Parathyroid adenoma (tissue), 2 donors: ENCODE results near the gene ECT2.
"Not testable (repeated sequence)": the region's sequence is repeated elsewhere in the genome, so short reads cannot be mapped to it uniquely, and the experiment has no call there.

Experiments used
- H2AFZ ChIP-seq: fragments of 300-600 bp; sonication (generic); one replicate; pipeline ENCODE4 v1.7.0; 2017; ENCODE audit warnings: antibody characterized with exemption, mild to moderate bottlenecking
- H3K27ac ChIP-seq: fragments of 300-600 bp; sonication (generic); one replicate; pipeline ENCODE4 v1.7.0; 2017
- H3K27me3 ChIP-seq: fragments of 300-600 bp; sonication (generic); one replicate; pipeline ENCODE4 v1.7.0; 2017; ENCODE audit warnings: low read length; ENCODE audit not compliant: control insufficient read depth, insufficient read depth
- H3K36me3 ChIP-seq: fragments of 300-600 bp; sonication (generic); one replicate; pipeline ENCODE4 v1.7.0; 2017; ENCODE audit warnings: low read length; ENCODE audit not compliant: control insufficient read depth, insufficient read depth
- H3K4me1 ChIP-seq: fragments of 300-600 bp; sonication (generic); one replicate; pipeline ENCODE4 v1.7.0; 2017; ENCODE audit warnings: control low read depth
- H3K4me2 ChIP-seq: fragments of 300-600 bp; sonication (generic); one replicate; pipeline ENCODE4 v1.7.0; 2017; ENCODE audit warnings: low read length
- H3K4me3 ChIP-seq: fragments of 300-600 bp; sonication (generic); one replicate; pipeline ENCODE4 v1.7.0; 2017; ENCODE audit warnings: low read depth, low read length
- H3K79me2 ChIP-seq: fragments of 300-600 bp; sonication (generic); one replicate; pipeline ENCODE4 v1.7.0; 2017; ENCODE audit warnings: control low read depth
- H3K9ac ChIP-seq: fragments of 300-600 bp; sonication (generic); one replicate; pipeline ENCODE4 v1.7.0; 2017; ENCODE audit warnings: mild to moderate bottlenecking
- H3K9me3 ChIP-seq: fragments of 300-600 bp; sonication (generic); one replicate; pipeline ENCODE4 v1.7.0; 2017; ENCODE audit warnings: low read length; ENCODE audit not compliant: control insufficient read depth
- TF ChIP-seq, protein P1 (sequence below): fragments of 300-600 bp; sonication (generic); IDR thresholded peaks from one replicate; pipeline ENCODE4 v1.7.0; 2017; ENCODE audit warnings: antibody characterized with exemption, mild to moderate bottlenecking
- donor health status: primary hyperparathyroidism.

Gene ECT2

DNA sequence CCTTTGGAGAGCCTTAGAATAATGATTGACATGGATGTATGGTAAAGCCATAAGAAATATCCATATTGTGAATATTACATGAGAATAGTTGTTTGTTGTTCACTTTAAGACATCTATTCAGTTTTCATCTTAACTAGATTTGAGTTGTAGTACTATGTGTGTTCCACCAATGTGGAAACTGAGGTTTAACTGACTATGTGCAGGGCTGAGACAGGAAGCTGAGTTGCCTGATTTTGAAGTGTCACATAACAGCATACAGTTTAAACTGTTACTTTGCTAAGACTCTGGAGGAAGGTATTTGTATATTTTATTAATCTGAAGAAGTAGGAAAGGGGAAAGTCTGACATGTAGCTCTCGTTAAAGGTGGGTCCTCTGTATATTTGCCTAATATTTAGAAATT is 2.1 kb downstream of the ECT2 start:
- Histone ChIP-seq H3K4me3 (no peak overlapping the region), H3K9me3 (no peaks in the 10 kb centered on the region), H3K4me1 (no peaks in the 10 kb centered on the region), H2AFZ (no peak overlapping the region), H3K79me2 (no peaks in the 10 kb centered on the region), H3K36me3 (no peaks in the 10 kb centered on the region), H3K27me3 (no peaks in the 10 kb centered on the region), H3K4me2 (no peak overlapping the region), H3K27ac (no peak overlapping the region), H3K9ac (no peak overlapping the region)
- TF ChIP-seq, protein P1, sequence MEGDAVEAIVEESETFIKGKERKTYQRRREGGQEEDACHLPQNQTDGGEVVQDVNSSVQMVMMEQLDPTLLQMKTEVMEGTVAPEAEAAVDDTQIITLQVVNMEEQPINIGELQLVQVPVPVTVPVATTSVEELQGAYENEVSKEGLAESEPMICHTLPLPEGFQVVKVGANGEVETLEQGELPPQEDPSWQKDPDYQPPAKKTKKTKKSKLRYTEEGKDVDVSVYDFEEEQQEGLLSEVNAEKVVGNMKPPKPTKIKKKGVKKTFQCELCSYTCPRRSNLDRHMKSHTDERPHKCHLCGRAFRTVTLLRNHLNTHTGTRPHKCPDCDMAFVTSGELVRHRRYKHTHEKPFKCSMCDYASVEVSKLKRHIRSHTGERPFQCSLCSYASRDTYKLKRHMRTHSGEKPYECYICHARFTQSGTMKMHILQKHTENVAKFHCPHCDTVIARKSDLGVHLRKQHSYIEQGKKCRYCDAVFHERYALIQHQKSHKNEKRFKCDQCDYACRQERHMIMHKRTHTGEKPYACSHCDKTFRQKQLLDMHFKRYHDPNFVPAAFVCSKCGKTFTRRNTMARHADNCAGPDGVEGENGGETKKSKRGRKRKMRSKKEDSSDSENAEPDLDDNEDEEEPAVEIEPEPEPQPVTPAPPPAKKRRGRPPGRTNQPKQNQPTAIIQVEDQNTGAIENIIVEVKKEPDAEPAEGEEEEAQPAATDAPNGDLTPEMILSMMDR: no peak

DNA sequence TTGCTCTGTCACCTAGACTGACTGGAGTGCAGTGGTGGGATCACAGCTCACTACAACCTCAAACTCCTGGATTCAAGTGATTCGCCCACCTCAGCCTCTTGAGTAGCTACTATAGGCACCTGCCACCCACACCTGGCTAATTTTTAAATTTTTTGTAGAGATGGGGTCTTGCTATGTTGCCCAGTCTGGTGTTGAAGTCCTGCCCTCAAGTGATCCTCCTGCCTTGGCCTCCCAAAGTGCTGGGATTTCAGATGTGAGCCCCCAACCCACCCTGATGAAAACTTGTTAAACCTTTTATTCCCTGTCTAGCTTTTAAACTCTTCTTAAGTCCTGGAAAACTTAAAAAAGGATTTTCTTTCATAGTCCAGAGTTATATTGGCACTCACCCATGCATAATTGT is 2.6 kb downstream of the ECT2 start:
- Histone ChIP-seq H3K9me3 (no peaks in the 10 kb centered on the region), H2AFZ (no peak overlapping the region), H3K4me3 (no peak overlapping the region), H3K27me3 (no peaks in the 10 kb centered on the region), H3K9ac (no peak overlapping the region), H3K36me3 (no peaks in the 10 kb centered on the region), H3K27ac (no peak overlapping the region), H3K4me2 (no peak overlapping the region), H3K4me1 (no peaks in the 10 kb centered on the region), H3K79me2 (no peaks in the 10 kb centered on the region)
- TF ChIP-seq, protein P1: no peak

DNA sequence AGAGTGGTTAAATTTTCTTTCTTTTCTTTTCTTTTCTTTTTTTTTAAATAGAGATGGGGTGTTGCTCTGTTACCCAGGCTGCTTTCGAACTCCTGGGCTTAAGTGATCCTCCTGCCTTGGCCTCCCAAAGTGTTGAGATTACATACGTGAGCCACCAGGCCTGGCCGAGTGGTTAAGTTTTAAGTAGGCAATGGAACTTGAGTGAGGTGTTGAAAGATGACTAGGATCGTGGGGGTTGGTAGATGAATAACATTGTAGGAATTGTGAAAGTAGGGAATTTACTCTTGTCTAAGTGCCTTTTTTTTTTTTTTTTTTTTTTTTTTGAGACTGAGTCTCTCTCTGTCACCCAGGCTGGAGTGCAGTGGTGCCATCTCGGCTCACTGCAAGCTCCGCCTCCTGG is 9.9 kb downstream of the ECT2 start:
- H2AFZ ChIP-seq, H3K9ac ChIP-seq, H3K27me3 ChIP-seq, H3K4me3 ChIP-seq, H3K4me1 ChIP-seq, H3K9me3 ChIP-seq, H3K27ac ChIP-seq, H3K36me3 ChIP-seq, H3K4me2 ChIP-seq, H3K79me2 ChIP-seq: not testable (repeated sequence)

DNA sequence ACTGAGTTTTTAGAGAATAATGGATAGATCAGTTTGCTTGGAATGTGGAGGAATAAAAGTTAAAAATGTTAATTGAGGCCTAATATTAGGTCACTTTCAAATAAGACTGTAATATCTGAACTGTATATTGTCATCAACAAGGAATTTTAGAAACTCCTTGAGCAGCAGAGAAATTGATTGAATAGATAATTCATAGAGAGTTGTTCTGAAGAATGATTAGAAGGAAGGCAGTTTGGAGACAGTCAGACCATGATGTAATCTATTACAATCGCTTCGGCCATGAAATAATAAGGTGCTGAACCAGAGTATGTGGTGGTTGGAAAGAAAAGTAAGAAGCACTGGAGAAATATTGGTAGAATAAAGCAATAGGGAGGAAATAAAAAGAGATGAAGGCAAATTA is 15.7 kb downstream of the ECT2 start:
- TF ChIP-seq, protein P1: no peak
- Histone ChIP-seq H3K27me3 (no peaks in the 10 kb centered on the region), H3K9me3 (no peaks in the 10 kb centered on the region), H3K4me3 (no peak overlapping the region), H3K9ac (no peak overlapping the region), H2AFZ (no peak overlapping the region), H3K4me2 (no peak overlapping the region), H3K36me3 (no peaks in the 10 kb centered on the region), H3K27ac (no peak overlapping the region), H3K79me2 (no peaks in the 10 kb centered on the region), H3K4me1 (no peaks in the 10 kb centered on the region)

DNA sequence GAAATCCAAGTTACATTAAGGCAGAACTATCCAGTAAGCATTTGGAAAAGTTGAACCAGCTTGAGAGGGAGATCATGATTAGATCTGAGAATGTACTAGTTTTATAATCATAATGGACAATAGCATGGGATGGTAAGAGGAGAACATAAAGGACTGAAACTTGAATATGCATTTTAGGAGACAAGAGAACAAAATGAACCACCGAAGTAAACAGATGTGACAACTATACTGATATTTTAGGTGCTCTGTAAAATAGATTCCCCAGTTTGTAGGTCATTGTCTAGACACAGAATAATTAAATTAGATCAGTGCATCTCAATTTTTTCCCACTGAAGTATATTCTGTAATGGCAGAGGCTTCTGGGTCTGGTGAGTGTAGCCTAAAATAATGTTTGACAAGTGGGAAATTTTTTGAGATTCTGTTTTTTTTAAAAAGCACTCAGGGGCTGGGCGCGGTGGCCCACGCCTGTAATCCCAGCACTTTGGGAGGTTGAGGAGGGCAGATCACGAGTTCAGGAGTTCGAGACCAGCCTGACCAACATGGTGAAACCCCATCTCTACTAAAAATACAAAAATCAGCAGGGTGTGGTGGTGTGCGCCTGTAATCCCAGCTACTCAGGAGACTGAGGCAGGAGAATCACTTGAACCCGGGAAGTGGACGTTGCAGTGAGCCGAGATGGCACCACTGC is 16.3 kb downstream of the ECT2 start:
- Histone ChIP-seq H3K4me3 (no peak overlapping the region), H3K9ac (no peak overlapping the region), H3K4me1 (no peaks in the 10 kb centered on the region), H3K79me2 (no peaks in the 10 kb centered on the region), H3K27me3 (no peaks in the 10 kb centered on the region), H3K4me2 (no peak overlapping the region), H3K9me3 (no peaks in the 10 kb centered on the region), H3K36me3 (no peaks in the 10 kb centered on the region), H2AFZ (no peak overlapping the region), H3K27ac (no peak overlapping the region)
- TF ChIP-seq, protein P1: no peak
